Erythroblast (primary cell): ENCODE data around the gene CD200R1L.

Source experiments
- DNase-seq, 2 experiments: peaks; one replicate each; lab custom pipeline; 2025; lab: John Stamatoyannopoulos, UW
- GATA1 ChIP-seq: IDR thresholded peaks from 2 replicates; pipeline ENCODE4 v1.6.1; 2011; ENCODE audit warnings: low read depth, mild to moderate bottlenecking, control low read depth, low read length, moderate library complexity
- POLR2A ChIP-seq: IDR thresholded peaks from 2 replicates; pipeline ENCODE4 v1.6.1; 2011; ENCODE audit warnings: mild to moderate bottlenecking, low read length

The CD200R1L gene

GRCh38 chr3:112811917-112812660, 34.6 kb downstream of the CD200R1L start:
- peak in 1 of 2 experiments; percentile 5 for DNase-seq
- TF ChIP-seq POLR2A (no peak), GATA1 (no peak)

GRCh38 chr3:112811131-112811884, 35.4 kb downstream of the CD200R1L start:
- TF ChIP-seq POLR2A, result no peak
- no peak for TF ChIP-seq GATA1
- no peak for DNase-seq

- no peak for TF ChIP-seq GATA1
- no peak for TF ChIP-seq POLR2A
- no peak for DNase-seq
Observed at GRCh38 chr3:112810561-112810960, 36.1 kb downstream of the CD200R1L start.

- no peak for DNase-seq
- TF ChIP-seq POLR2A (no peak), GATA1 (no peak)
Observed at GRCh38 chr3:112808136-112808535, 38.5 kb downstream of the CD200R1L start.

- no peak for DNase-seq
- TF ChIP-seq POLR2A (no peak), GATA1 (no peak)
Observed at GRCh38 chr3:112807685-112808084, 39.0 kb downstream of the CD200R1L start.

GRCh38 chr3:112806903-112807302, 39.8 kb downstream of the CD200R1L start:
- DNase-seq, result no peak
- no peak for TF ChIP-seq POLR2A
- no peak for TF ChIP-seq GATA1

- TF ChIP-seq POLR2A (no peak), GATA1 (no peak)
- no peak for DNase-seq
Observed at GRCh38 chr3:112805126-112805525, 41.5 kb downstream of the CD200R1L start.

- DNase-seq, result no peak
- TF ChIP-seq GATA1 (no peak), POLR2A (no peak)
Observed at GRCh38 chr3:112804021-112804420, 42.6 kb downstream of the CD200R1L start.

- DNase-seq, result no peak
- TF ChIP-seq POLR2A, result no peak
- no peak for TF ChIP-seq GATA1
Observed at GRCh38 chr3:112803467-112803866, 43.2 kb downstream of the CD200R1L start.

GRCh38 chr3:112802338-112802737, 44.3 kb downstream of the CD200R1L start:
- no peak for DNase-seq
- TF ChIP-seq POLR2A (no peak), GATA1 (no peak)

GRCh38 chr3:112799946-112800345, 46.7 kb downstream of the CD200R1L start:
- no peak for DNase-seq
- no peak for TF ChIP-seq POLR2A
- no peak for TF ChIP-seq GATA1

- peak; percentile 10 to 57 for DNase-seq
- TF ChIP-seq GATA1 (no peak), POLR2A (no peak)
Observed at GRCh38 chr3:112794622-112795172, 52.0 kb downstream of the CD200R1L start.

- TF ChIP-seq GATA1, result no peak
- no peak for TF ChIP-seq POLR2A
- no peak for DNase-seq
Observed at GRCh38 chr3:112793326-112794081, 53.2 kb downstream of the CD200R1L start.
